Type B pancreatic cell (in vitro differentiated cells): ENCODE measurements around the gene SRXN1. TPM values are rescaled to one million over a fixed set of nuclear protein-coding genes. Genes with fewer than 3 reads are reported as not detected.

Experiments
- DNase-seq: peaks from one replicate; pipeline ENCODE4 v3.0.0; 2021; ENCODE audit warnings: mixed read lengths; ENCODE audit not compliant: unreplicated experiment; ENCODE audit errors: extremely low spot score
- H3K27ac Mint-ChIP-seq: 2 replicates; pipeline ENCODE4 v1.8.0; 2021; ENCODE audit warnings: mild to moderate bottlenecking, mixed read lengths
- H3K27me3 Mint-ChIP-seq: 2 replicates; pipeline ENCODE4 v1.8.0; 2021; ENCODE audit warnings: mixed read lengths
- H3K36me3 Mint-ChIP-seq: 2 replicates; pipeline ENCODE4 v1.8.0; 2021; ENCODE audit warnings: mixed read lengths
- H3K4me1 Mint-ChIP-seq: one replicate; pipeline ENCODE4 v1.8.0; 2021; ENCODE audit warnings: mixed read lengths; ENCODE audit not compliant: unreplicated experiment
- H3K4me3 Mint-ChIP-seq: 2 replicates; pipeline ENCODE4 v1.8.0; 2021; ENCODE audit warnings: mild to moderate bottlenecking, mixed read lengths
- H3K9me3 Mint-ChIP-seq: 2 replicates; pipeline ENCODE4 v1.8.0; 2021; ENCODE audit warnings: mixed read lengths
- long read RNA-seq: library from polyadenylated mRNA; unstranded; transcript quantifications from one replicate; pipeline ENCODE4 v2.0.0, GENCODE V29; 2020
- total RNA-seq: library from RNA; stranded (reverse); gene quantifications from 2 replicates; pipeline ENCODE4 v1.2.1, GENCODE V29; 2021; ENCODE audit warnings: low replicate concordance
- TF ChIP-seq, protein P1 (sequence below): fragments of 200-600 bp; sonication (generic); conservative IDR thresholded peaks from 2 replicates; pipeline ENCODE4 v1.5.0; 2021; ENCODE audit warnings: antibody characterized with exemption, mild to moderate bottlenecking

Gene SRXN1
- total RNA-seq: 16.3 and 25.4 TPM in 2 replicates
- long read RNA-seq, partial matches to known transcripts: 0 of 12 reads
- long read RNA-seq, other reads (novel, unspliced or antisense): 11 of 12 reads

DNA sequence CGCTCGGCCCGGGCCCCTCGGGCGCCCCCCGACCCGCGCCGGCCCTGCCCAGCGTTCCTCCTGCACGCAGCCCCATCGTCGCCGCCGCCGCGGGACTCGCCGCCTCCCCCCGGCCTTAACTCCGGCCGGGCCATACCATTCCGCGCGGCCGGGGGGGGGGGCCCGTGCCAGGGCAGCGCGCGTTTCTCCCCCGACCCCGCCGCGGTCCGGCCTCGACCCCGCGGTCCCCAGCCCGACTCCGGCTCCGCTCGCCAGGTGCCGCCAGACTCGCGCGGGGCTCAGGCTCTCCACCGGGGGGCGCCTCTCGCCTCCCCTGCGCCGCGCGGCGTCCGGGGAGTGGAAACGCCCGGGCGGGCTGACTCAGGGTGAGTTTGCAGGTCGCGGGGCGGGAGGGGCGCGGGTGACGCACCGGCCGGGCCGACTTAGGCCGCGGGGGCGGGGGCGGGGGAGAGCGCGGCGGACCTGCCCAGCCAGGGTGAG is at the start of gene SRXN1:
Gene SRXN1 (minus strand): TSS at position 91 of the 480 bp plus-strand sequence. CDS start 15 bp downstream, at position 76.
- peaks cover 23% of the 10 kb centered on the region for H3K4me1 Mint-ChIP-seq
- H3K9me3 Mint-ChIP-seq: no peaks in the 10 kb centered on the region
- peaks cover 27% of the 10 kb centered on the region for H3K27me3 Mint-ChIP-seq
- peak within 1 kb of the TSS; percentile 65 for H3K27ac Mint-ChIP-seq
- TF ChIP-seq, protein P1, sequence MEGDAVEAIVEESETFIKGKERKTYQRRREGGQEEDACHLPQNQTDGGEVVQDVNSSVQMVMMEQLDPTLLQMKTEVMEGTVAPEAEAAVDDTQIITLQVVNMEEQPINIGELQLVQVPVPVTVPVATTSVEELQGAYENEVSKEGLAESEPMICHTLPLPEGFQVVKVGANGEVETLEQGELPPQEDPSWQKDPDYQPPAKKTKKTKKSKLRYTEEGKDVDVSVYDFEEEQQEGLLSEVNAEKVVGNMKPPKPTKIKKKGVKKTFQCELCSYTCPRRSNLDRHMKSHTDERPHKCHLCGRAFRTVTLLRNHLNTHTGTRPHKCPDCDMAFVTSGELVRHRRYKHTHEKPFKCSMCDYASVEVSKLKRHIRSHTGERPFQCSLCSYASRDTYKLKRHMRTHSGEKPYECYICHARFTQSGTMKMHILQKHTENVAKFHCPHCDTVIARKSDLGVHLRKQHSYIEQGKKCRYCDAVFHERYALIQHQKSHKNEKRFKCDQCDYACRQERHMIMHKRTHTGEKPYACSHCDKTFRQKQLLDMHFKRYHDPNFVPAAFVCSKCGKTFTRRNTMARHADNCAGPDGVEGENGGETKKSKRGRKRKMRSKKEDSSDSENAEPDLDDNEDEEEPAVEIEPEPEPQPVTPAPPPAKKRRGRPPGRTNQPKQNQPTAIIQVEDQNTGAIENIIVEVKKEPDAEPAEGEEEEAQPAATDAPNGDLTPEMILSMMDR: peak; percentile 79
- H3K36me3 Mint-ChIP-seq: peaks cover 9% of the 10 kb centered on the region
- peak; percentile 92 for DNase-seq
- H3K4me3 Mint-ChIP-seq: peak within 1 kb of the TSS; percentile 84

DNA sequence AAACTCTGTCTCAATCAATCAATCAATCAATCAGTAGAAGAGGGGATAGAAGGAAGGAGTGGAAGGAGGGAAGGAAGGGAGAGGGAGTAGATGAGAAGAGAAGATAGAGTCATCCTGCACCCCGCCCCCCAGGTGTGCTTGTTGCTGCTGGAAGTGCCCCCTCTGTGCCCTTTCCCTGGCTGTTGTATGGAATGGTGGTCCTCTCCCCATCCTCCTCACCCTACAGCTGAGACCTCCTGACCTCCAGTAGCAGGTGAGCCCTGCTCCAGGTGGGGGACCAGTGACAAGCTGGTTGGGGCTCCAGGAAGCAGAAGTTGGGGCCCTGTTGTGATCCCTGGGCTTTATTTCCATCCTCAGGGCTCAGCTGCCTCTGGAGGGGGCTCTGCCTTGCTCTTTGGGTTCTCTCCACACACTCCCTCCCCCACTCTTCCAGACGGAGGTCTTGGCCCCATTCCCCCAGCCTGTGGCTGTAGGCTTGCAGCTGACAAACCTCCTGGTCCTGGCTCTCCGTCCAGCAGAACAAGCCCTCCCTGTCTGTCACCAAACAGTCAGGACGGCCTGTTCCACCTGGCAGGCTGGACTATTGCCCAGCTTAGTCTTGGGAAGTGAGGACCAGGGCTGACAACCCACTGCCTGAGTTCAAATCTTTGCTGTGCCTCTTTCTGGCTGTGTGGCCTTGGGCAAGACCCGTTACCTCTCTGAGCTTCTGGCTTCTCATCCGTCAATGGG is 48.6 kb upstream of the SRXN1 start:
- no peak overlapping the region for H3K27ac Mint-ChIP-seq
- H3K27me3 Mint-ChIP-seq: peaks cover 31% of the 10 kb centered on the region
- H3K9me3 Mint-ChIP-seq: no peaks in the 10 kb centered on the region
- H3K36me3 Mint-ChIP-seq: no peaks in the 10 kb centered on the region
- H3K4me3 Mint-ChIP-seq: no peak overlapping the region
- TF ChIP-seq, protein P1: no peak
- H3K4me1 Mint-ChIP-seq: peaks cover 6% of the 10 kb centered on the region
- no peak for DNase-seq

DNA sequence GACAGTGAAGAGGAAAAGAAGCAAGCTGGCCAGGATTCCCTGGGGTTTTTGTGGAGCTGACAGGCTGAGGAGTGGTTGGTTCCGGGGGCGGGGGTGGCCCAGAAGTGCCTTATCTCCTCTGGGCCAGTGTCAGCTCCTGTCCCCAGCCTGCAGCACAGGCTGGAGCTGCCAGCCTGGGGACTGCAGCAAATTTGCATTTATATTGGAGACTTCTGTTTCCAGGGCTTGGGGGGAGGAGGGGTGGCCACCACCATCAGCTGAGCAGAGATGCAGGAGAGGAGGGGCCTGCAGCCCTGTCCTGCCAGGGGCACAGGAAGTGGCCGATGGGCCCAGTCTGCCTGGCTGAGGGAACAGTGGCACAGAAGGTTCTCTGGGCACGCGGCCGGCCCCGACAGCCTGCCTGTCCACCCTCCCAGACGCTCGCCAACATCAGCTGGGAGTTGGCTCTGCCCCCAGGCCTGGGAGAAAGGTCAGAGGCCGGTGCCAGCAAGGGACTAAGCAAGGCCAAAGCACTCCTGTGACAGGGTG is 46.9 kb upstream of the SRXN1 start:
- H3K27ac Mint-ChIP-seq: no peak overlapping the region
- TF ChIP-seq, protein P1: no peak
- DNase-seq: no peak
- H3K4me1 Mint-ChIP-seq: peaks cover 13% of the 10 kb centered on the region
- no peaks in the 10 kb centered on the region for H3K9me3 Mint-ChIP-seq
- no peaks in the 10 kb centered on the region for H3K36me3 Mint-ChIP-seq
- H3K27me3 Mint-ChIP-seq: peaks cover 27% of the 10 kb centered on the region
- no peak overlapping the region for H3K4me3 Mint-ChIP-seq

DNA sequence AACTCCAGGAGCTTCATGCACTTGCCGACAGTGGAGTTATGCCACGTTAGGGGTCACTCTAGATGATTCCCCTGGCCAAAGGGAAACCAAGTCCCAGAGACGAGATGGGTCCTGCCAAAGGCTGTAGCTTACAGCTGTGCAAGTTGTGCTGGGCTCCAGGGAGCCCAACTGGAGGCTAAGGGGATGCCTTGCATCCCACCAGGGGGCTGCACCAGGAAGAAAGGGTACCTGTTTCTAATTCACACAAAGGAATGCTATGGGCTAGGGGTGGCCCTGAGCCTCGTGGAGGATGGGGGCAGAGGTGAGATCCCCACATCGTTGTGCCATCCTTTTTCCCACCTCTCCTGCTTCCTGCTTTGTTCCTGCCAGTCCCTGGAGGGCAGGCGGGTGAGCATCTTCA is 46.3 kb upstream of the SRXN1 start:
- Mint-ChIP-seq H3K4me1 (peaks cover 13% of the 10 kb centered on the region), H3K27me3 (peaks cover 25% of the 10 kb centered on the region), H3K36me3 (no peaks in the 10 kb centered on the region), H3K4me3 (no peak overlapping the region), H3K27ac (no peak overlapping the region), H3K9me3 (no peaks in the 10 kb centered on the region)
- TF ChIP-seq, protein P1: no peak
- DNase-seq: no peak

DNA sequence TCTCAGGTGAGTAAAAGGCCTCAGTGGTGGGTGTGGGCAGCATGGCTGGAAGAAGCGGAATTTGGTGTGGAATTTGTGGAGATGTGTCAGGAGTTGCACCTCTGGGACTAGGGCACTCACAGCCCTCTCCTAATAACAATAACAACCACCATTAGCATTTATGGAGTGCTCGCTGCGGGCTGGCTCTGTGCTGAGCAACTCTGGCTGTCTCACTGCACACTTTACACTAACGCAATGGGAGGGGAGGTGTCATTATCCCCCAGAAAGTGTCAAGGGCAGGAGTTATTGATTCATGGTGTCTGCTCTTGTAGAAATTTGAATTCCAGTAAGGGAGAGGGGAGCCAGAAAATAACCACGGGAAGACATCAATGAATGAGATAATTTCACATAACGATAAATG is 45.3 kb upstream of the SRXN1 start:
- Mint-ChIP-seq H3K4me1 (peaks cover 13% of the 10 kb centered on the region), H3K9me3 (no peaks in the 10 kb centered on the region), H3K27ac (no peak overlapping the region), H3K36me3 (no peaks in the 10 kb centered on the region), H3K27me3 (peaks cover 26% of the 10 kb centered on the region), H3K4me3 (no peak overlapping the region)
- DNase-seq: no peak
- TF ChIP-seq, protein P1: no peak
